Amygdala (tissue), 56 donors: ENCODE data around the gene PABPN1L.

Experiments
- DNase-seq, 56 donors: peaks; one replicate each; lab custom pipeline; 2025; lab: John Stamatoyannopoulos, UW

Gene PABPN1L

DNA sequence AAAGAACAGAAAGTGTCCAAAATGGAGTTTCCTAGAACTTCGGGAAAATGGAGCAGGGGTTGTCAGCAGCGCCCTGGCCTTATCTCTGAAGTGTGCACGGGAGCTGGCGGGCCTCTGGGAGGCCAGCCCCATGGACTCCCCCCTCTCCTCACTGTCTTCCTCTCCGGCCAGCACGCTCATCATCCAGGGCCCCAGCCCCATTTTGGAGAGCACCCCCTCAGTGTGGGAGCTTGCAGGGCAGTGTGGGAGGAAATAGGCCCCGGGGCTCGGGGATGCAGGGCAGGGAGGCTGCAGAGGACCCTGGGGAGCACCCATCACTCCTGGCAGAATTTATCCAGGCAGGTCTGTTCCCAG lies 4.9 kb upstream of the PABPN1L start:
- no peak for DNase-seq

GRCh38 chr16:88870608-88871348 lies 4.3 kb upstream of the PABPN1L start:
- no peak for DNase-seq

DNA sequence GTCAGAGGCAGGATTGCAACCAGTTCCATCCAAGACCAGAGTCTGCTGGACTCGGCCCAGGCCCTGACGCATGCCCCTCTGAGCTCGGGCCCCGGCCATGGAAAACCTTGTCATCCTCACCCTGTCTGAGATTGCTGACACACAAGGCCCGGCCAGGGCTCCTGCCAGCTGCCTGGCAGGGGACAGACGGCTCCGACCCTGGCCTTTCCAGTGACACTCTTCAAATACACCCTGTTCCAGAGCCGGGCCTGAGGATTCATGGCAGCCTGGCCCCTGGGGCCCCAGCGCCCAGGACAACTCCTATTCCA lies 3.2 kb upstream of the PABPN1L start:
- DNase-seq, result no peak

GRCh38 chr16:88868974-88869672 lies 2.7 kb upstream of the PABPN1L start:
- no peak for DNase-seq

- DNase-seq, result no peak
Observed at GRCh38 chr16:88867581-88868246, 1.3 kb upstream of the PABPN1L start.

- no peak for DNase-seq
Observed at GRCh38 chr16:88865742-88866141, 718 bp downstream of the PABPN1L start.

GRCh38 chr16:88865310-88865709 lies 1.1 kb downstream of the PABPN1L start:
- no peak for DNase-seq

GRCh38 chr16:88864521-88864920 lies 1.9 kb downstream of the PABPN1L start:
- DNase-seq, result no peak

- no peak for DNase-seq
Observed at GRCh38 chr16:88864099-88864498, 2.4 kb downstream of the PABPN1L start.

GRCh38 chr16:88863426-88863825 lies 3.0 kb downstream of the PABPN1L start:
- no peak for DNase-seq

GRCh38 chr16:88862968-88863367 lies 3.5 kb downstream of the PABPN1L start:
- no peak for DNase-seq

GRCh38 chr16:88861359-88861758 lies 5.1 kb downstream of the PABPN1L start:
- no peak for DNase-seq

DNA sequence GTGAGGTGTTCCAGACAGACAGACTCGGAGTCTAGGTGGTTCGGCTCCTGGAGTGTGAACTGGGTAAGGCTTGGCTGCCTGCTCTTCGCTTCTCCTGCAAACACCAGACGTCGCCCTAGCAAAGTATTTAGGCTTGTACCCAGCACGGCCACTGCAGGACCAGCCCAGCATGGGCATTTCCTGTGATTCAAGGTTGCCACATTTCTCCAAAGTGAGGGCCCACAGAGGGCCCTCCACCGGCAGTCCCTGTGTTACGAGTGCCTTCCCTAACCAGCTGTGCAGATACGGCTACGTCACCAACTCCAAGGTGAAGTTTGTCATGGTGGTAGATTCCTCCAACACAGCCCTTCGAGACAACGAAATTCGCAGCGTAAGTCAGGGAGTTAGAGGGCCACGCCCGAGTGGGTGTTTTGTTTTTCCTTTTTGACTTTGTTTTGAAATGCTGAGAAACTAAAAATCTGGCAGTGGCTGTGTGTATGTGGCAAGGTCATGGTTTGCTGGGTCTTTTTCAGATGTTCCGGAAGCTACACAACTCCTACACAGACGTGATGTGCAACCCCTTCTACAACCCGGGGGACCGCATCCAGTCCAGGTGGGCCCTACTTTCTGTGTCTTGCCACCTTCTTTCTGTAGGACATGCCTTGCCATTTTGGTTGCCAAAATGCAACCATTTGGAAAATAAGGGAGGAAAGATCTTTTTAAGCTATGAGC lies 6.9 kb downstream of the PABPN1L start:
- no peak for DNase-seq

GRCh38 chr16:88857728-88858339 lies 8.6 kb downstream of the PABPN1L start:
- DNase-seq, result peak in 55 of 56 donors; percentile 17 to 83 (median 60)

DNA sequence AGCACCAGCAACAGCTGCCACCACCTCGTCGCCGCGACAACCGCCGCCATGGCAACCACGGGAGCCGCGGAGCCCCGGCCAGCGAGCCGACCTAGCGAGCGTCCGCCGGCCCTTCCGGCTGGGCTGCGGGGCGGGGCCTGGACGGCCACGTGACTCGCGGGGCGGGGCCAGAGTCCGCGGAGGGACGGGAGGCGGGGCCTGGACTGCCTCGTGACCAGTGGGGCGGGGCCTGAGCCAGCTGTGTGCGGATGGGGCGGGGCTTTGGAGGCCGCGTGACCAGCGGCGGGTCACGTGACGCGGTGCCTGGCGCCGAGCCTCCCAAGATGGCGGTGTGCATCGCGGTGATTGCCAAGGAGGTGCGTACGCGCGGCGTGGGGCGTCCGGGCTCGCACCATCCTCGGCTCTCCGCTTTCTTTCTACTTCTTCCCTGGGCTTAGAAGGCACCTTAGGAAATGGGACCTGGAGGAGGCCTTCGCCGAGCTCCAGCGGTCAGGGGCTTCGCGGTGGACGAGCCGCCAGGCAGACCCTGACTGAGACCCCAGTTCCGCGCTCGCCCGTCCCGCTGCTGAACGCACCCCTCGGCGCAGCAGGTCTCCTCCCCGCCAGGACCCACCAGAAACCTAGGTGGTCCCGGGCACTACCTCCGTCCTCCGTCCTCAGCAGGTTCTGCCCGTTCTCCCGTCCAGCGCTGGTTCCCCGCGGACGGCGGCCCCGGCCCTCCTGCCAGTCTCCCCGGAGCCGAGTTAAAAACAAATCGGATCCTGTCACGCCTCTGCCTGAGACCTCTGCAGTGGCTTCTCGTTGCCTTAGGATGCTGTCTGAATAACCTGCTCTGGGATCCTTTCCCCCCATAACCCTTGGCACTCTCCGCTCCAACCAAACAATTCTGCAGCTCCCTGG lies 9.4 kb downstream of the PABPN1L start, which contains the start of the genes GALNS and TRAPPC2L:
Gene GALNS (minus strand): TSS at position 120 of the 900 bp plus-strand sequence. CDS start 70 bp downstream, at position 50.
Gene TRAPPC2L (plus strand): TSS at position 300 of the 900 bp plus-strand sequence. CDS start 24 bp downstream, at position 324.
- peak; percentile 57 to 100 (median 96) for DNase-seq

GRCh38 chr16:88856122-88856827 lies 10.2 kb downstream of the PABPN1L start:
- peak in 4 of 56 donors; percentile 17 to 57 (median 38) for DNase-seq

- DNase-seq, result no peak
Observed at GRCh38 chr16:88855736-88856121, 10.7 kb downstream of the PABPN1L start.

- no peak for DNase-seq
Observed at GRCh38 chr16:88855176-88855575, 11.3 kb downstream of the PABPN1L start.
